GM19240 (cell line): ENCODE results near the gene ZNF318.
A peak's percentile ranks its signal among the peaks of the same experiment; 100 is the strongest.
"Not testable (repeated sequence)": the region's sequence is repeated elsewhere in the genome, so short reads cannot be mapped to it uniquely, and the experiment has no call there.

ENCODE experiments used
- DNase-seq: peaks from one replicate; pipeline ENCODE4 v3.0.0; 2011; ENCODE audit warnings: low spot score; ENCODE audit not compliant: insufficient read length

The ZNF318 gene

DNA sequence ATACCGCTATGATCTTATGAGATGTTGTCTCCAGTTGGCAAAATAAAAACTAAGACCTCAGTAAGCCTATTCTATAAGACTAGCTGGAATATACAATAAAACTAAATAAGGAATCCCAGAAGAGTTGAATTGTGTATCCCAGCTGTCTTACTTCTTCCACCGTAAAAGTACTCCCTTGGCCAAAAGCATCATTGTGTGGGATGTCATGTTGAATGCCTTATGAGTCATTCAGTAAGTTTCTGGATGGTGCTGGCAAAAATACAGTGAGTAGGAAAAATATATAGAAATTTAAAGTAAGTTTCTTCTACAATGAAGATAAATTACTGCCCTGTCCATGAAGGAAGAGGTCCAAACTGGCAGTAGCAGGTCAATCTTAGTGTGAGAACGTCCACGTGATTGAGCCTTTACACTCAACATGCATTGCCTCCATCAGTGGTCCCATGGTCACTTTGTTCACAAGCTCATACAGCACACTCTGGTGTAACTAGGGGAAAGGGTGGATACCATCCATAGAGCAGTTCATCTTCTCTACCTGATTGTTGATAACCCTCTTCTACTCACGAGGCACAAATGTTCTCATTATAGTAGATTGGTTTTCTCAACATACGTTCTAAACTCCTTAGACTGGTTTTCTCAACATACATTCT lies 13.7 kb upstream of the ZNF318 start:
- DNase-seq: no peak

DNA sequence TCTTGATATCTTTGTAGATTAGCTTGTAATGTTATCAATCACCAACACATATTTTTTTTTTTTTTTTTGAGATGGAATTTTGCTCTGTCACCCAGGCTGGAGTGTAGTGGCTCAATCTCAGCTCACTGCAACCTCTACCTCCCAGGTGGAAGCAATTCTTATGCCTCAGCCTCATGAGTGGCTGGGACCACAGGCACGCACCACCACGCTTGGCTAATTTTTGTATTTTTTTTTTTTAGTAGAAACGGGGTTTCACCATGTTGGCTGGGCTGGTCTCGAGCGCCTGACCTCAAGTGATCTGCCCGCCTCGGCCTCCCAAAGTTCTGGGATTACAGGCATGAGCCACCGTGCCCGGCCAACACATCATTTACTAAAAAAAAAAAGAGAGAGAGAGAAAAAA lies 11.4 kb upstream of the ZNF318 start:
- not testable (repeated sequence) for DNase-seq

DNA sequence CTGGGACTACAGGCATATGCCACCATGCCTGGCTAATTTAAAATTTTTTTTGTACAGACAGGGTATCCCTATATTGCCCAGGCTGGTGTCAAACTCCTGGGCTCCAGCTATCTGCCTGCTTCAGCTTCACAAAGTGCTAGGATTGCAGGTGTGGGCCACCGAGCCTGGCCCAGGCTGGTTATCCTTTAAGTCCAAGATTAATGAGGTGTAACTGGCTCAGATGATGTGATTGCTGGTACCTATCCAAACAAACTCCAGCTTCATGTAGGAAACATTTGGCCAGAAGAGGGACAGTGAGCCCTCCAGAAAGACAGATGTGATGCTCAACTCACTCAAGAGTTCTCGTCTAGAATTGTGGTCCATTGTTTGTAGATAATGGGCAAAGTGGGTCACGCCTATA lies 9.2 kb upstream of the ZNF318 start:
- no peak for DNase-seq

DNA sequence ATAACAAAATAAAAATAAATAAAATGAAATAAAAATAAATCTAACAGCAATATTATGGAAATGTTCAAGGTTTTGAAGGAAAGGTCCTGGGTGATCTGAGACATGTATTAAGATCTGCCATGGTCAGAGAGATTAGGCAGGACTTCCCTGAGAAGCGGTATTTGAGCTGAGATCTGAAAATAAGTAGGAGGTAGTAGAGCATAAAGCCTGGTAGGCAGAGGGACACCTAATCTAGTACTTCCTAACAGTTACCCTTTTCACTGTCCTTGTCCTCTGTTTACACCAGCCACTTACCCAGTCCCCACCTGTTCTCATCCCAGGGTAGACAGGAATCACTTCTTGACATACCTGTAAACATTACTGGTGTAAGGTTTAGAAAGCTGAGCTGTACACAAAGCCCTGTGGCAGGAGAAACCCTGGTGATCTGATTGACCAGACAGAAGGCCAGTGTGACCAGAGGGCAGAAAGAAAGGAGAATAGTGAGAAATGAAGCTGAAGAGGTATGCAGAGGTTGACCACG lies 8.3 kb upstream of the ZNF318 start:
- DNase-seq: no peak

DNA sequence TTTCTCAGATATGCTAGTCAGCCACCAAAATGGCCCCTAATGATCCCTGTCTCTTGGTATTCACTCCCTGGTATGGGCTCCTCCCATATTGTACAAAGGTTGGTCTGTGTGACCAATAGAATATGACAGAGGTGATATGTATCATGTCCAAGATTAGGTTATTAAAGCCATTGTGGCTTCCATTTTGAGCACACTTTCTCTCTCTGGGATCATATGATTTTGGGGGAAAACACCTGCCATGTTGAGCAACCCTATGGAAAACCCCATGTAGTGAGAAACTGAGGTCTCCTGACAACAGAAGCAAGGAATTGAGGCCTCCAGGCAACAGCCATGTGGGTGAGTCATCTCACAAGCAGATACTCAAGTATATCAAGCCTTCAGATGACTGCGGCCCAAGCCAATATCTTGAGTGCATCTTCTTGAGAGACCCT lies 7.1 kb upstream of the ZNF318 start:
- DNase-seq: no peak

DNA sequence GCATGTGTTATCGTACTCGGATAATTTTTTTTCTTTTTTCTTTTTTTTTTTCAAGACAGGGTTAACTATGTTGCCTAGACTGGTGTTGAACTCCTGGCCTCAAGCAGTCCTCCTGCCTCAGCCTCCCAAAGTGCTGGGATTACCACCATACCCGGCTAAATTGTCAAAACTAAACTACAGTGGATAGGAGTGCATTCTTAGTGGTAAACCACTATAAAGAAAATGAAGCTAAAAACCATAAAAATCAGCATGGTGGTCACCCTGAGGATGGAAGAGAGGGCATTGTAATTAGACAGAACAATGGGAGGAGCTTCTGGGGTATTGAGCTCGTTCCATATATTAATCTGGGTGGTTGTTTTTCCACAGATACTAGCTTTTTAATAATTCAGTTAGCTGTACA lies 6.2 kb upstream of the ZNF318 start:
- DNase-seq: no peak

DNA sequence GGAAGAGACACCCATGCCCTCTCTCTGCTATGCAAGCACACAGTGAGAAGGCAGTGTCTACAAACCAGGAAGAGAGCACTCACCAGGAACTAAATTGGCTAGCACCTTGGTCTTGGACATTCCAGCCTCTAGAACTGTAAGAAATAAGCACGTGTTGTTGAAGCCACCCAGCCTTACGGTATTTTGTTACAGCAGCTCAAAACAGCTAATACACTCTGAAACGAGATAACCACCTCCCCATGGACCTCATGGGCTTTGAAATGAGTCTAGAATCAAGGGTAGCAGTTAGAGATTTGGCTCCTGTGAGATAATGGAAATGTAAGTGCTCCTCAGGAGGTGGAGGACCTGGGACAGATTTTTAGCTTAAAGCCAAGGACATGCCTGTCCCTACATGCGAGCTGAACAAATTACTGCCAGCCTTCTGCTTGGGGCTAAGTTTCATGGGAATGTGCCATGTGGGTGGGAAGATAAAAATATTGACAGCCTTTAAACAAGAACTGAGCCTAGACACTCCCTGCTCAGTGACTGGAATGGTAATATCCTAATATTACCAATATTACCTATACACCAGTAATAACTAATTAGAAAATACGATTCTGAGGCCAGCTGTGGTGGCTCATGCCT lies 3.9 kb upstream of the ZNF318 start:
- no peak for DNase-seq

DNA sequence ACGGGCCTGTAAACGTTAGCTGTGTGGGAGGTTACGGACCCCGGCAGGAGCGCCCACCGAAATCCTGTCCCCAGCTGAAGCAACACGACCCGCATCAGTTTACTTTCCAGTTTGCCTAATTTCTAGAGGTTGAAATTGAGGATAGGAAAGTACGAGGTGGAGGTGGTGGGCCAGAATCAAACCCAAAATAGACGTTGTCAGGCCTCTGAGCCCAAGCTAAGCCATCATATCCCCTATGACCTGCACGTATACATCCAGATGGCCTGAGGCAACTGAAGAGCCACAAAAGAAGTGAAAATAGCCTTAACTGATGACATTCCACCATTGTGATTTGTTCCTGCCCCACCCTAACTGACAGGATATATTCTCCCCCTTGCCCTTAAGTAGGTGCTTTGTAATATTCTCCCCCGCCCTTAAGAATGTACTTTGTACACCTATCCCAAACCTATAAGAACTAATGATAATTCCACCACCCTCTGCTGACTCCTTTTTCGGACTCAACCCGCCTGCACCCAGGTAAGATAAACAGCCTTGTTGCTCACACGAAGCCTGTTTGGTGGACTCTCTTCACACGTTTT lies 645 bp upstream of the ZNF318 start:
- not testable (repeated sequence) for DNase-seq

DNA sequence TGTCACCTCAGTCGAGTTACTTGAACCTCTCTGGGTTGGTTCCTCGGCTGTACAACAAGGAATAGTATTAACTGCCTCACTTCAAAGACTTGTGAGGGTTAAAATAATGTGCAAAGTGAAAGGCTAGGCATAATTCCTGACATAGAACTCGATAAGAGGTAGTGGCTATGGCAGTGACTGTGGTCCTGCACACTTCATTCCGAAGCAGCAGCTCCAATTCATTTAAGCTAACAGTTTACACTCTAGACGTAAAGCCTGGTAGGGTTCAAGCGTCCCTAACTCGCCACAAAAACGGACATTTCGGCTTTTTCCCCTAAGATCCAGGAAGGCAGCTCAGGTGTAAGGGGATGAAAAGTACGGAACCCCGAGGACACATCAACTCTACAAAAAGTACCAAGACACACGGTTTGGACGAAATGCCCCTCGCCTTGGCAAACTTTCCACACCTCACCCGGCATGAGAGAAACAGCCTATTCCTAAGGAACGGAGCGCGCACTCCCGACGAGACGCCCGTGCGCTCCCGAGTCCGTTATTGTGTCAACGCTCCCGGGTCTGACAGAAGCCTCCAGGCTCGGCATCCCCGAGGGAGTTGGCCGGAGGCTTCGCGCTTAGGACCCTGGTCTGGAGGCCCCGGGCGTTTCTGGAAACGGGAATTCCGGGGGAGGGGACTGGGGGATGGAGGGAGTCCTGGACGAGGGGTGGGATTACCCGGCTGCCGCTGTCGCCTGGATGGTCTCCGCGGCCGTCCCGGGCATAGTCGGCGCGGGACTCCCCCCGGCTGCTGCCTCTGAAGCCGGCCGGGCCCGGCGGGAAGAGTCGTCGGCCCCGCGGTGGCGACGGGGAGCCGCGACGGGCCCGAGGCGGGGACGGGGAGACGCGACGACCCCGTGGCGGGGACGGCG lies 937 bp downstream of the ZNF318 start:
- no peak for DNase-seq

DNA sequence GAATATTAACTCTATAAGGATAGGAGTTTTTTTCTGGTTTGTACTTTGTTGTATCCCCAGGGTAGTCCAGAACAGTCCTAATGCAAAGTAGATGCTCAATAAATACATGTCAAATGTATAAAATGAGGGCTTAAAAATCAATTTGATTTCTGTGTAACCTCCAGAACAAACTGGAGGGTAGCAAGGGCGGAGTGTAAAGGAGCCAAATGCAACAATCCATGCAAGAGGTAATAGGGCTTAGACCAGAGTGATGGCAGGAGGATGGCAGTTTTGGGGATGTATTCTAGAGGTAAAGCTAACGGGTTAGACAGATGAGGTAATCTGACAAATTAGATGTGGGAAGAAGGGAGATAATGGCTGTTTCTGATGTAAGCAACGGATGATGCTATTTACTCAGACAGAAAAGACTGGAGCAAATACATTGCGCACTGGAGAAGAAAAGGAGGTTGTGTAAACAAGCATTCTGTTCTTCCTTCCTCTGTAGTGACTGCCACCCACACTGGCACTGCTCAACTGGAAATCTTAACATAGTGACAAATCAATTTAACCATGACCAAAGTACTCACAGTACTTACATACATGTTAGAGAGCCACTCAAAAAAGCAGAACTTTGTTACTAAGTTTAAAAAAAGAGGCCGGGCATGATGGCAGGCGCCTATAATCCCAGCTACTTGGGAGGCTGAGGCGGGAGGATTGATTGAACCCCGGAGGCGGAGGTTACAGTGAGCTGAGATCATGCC lies 2.0 kb downstream of the ZNF318 start:
- no peak for DNase-seq

DNA sequence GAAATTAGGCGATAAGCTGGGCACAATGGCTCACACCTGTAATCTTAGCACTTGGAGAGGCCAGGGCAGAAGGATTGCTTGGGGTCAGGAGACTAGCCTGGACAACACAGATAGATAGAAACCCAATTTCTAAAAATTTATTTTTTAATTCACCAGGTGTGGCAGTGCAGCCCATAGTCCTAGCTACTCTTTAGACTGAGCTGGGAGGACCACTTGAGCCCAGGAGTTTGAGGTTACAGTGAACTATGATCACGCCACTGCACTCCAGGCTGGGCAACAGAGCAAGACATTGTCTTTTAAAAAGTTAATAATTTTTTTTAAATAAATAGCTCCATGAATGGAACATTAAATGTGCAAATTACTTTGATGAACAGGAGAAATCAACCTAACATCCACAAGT lies 8.2 kb downstream of the ZNF318 start:
- no peak for DNase-seq

DNA sequence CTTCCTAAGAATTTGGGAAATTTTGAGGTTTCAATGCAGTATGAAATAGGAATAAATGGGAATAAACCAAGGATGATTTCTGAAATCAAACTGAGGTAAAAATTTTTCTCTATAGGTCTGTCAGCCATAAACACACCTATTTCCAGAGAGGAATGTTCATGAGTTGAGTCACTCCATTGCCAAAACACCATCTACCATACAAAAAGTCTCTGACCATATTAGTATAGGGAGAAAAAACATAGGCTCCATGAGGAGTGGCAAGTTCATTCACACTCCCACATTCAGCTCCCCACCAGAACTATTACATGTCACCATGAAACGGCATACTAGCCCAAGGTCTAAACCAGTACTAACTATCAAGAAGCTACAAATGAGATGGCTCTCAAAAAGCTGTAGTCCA lies 9.6 kb downstream of the ZNF318 start:
- no peak for DNase-seq

DNA sequence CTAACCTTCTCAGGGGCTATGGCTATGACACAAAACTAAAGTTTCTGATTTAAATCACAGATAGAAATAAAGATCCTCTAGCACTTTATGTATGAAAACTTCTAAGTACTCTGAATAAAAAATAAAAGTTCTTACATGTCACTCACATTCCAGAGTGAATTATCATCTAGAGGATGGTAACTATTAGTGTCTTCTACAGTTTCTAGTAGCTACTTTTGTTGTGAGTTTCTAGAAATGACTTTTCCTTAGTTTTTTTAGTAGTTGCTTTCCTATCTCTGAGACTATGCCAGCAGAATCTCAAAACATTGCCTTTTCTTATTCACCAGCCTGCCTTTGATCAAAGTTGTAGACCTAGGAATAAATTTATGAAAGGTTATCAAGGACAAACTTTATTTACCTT lies 10.1 kb downstream of the ZNF318 start:
- DNase-seq: no peak

DNA sequence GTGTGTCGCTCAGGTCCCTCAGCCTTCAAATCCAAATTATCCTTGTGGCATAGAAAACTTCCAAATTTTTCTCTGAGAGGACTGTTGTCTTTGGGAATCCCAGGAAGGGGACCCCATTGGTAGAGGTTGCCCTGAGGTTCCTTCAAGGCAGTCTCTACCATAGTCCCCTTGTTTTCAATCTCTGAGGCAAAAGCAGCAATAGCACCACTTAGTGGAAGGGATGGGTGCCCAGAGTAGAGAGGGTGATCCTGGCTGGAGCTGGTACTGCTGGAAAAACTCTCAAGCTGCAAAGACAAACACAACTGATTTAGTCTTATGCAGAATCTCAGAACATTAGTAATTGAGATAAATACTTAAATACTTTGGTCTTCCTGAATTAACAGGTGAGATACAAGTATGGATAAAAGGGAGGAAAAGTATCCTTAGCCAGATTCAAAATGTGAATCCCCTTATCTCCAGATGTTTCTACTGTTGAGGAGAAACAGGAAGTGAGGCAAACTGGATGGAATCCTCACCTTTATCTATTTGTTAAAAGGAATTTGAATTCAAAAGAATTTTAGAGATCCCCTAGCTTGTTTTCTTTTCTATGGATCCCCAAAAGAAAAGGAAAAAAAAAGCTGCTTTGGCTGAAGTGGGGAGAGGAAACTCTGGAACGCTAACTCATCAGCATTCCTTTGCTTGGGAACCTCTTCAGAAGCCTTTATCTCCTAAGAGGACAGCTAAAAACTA lies 13.4 kb downstream of the ZNF318 start:
- DNase-seq: no peak

DNA sequence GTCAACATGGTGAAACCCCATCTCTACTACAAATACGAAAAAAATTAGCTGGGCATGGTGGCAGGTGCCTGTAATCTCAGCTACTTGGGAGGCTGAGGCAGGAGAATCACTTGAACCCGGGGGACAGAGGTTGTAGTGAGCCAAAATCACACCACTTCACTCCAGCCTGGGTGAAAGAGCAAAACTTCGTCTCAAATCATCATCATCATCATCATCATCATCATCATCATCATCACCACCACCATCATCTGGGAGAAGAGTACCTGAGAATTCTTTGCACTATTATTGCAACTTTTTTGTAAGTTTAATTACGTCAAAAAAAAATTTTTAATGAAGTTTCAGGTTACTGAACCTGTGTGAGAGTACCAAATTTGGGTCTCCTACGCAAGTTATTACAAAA lies 17.5 kb downstream of the ZNF318 start:
- not testable (repeated sequence) for DNase-seq

DNA sequence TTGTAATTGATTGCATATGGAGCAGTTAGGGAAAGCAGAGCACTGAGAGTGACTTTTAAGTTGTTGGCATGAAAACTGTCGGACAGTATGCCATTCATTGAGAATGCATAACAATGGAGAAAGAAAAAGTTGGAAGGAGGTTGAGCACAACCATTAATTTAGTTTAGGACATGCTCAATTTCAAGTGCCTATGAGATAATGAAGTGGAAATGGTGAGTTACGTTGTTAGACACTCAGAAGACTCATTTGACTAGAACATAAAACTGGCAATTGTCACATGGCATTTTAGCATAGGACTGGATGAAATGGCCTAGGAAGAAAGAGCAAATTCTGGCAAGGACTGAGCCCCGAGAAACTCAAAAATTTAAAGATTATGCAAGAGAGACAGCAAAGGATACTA lies 22.0 kb downstream of the ZNF318 start:
- DNase-seq: no peak

DNA sequence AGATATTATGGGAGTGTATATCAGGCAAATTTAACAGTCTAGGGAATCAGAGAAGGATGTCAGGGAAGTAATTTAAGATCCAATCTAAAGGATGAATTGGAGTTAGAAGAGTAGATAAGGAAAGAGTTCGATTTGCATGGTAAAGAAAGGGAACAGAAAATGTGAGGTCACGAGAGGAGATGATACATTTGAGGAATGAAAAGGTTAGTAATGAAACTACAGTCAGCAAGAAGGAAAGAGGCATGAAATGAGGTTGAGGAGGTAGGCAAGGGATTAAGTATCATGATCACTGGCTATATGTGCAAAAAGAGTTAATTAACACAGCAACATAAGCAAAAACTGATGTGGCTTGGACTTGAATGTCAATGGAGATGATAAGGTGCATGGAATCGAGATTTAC lies 22.4 kb downstream of the ZNF318 start:
- DNase-seq: no peak

DNA sequence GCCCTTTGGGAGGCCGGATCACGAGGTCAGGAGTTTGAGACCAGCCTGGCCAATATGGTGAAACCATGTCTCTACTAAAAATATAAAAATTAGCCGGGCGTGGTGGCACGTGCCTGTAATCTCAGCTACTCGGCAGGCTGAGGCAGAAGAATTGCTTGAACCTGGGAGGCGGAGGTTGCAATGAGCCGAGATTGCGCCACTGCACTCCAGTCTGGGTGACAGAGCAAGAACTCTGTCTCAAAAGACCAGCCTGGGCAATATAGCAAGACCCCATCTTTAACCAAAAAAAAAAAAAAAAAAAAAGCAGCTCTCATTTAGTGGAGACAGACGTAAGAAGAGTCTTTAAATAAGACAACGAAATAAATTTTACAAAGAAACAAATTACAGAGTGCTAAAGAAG lies 23.2 kb downstream of the ZNF318 start:
- not testable (repeated sequence) for DNase-seq

DNA sequence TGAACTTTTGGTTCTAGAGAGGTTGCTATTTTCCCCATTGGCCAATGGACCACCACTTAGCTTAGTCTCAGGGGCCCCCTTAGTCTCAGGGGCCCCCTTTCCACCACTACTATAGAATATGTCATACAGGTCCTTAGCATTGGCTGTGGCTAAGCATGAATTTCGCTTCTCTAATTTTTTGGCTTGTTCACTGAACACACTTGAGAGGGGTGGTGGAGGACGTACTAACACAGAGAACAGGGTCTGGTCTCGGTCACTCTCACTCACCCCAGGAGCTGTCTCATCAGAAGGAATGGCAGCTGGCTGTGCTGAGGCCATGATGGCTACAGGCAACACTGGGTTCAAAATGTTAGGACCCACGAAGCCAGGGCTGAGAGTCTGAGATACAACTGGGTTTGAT lies 30.3 kb downstream of the ZNF318 start:
- peak; percentile 10 for DNase-seq

DNA sequence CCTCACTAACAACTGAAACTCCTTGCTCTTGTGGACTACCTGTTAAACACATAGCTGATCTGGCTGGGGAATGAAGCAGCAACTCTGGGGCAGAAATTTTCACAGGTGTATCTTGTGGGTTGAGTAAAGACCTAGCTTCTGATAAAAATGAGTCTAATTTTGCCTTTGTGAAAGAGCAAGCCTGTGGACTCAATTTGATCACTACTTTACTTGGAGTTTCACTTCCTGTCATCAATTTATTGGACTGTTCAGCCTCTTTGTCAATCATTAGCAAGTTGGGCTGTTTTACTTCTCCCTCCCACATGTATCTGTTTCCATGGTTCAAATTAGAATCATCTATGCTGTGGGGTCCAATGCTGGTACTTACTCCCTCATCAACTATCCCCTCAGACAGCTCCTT lies 31.2 kb downstream of the ZNF318 start:
- DNase-seq: no peak
